Ecto neural progenitor cell (in vitro differentiated cells): ENCODE data around the gene REXO2.
A peak's percentile ranks its signal among the peaks of the same experiment; 100 is the strongest.

ENCODE experiments used
- DNase-seq: peaks from one replicate; pipeline ENCODE4 v3.0.0-alpha.2; 2018; ENCODE audit warnings: low spot score

Gene REXO2

GRCh38 chr11:114439229-114440120 is at the start of gene REXO2:
TSS of gene REXO2 (plus strand) at chr11:114439467. CDS start at chr11:114439529, 62 bp downstream.
- peak; percentile 93 for DNase-seq

DNA sequence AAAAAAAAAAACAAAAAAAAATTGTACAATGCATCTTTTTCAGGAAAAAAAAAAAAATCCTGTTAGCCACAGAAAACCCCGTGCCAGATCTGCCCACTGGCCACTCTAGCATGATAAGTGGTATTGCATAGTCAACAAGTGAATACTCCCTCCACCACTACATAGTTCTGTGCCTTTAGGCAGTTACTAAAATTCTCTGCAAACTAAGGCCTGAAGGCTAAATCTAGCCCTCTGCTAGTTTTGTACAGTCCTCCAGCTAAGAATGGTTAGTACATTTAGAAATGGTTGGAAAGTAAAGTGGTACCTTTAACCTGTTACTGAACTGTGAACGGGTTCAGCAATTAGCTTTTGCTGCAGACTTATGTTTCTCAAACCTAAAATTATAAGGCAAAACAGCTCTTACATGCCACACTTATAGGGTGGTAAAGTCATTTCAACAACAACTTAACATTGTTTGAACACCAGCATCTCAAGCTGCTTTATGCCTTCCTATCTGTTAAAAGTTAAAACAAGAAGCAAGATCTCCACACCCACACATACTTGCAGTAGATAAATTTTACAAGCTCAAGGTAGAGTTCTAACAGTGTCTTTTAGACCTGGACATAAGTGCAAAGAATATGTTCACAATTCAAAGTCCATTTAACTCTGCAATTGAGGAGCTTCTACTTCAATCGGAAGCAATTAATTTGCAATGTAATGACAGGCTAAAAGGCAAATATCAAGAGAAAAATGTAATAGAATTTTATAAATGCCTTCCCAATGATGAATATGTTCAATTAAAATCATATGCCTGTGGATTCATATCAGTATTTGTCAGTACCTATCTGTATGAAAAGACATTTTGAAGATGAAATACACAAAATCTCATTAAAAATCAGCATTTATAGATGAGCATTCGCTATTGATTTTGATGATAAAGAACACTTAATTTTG is 46.3 kb upstream of the REXO2 start:
- DNase-seq = no peak

- DNase-seq = no peak
Observed at GRCh38 chr11:114395736-114396135, 43.5 kb upstream of the REXO2 start.

- DNase-seq = no peak
Observed at GRCh38 chr11:114396916-114397315, 42.4 kb upstream of the REXO2 start.

DNA sequence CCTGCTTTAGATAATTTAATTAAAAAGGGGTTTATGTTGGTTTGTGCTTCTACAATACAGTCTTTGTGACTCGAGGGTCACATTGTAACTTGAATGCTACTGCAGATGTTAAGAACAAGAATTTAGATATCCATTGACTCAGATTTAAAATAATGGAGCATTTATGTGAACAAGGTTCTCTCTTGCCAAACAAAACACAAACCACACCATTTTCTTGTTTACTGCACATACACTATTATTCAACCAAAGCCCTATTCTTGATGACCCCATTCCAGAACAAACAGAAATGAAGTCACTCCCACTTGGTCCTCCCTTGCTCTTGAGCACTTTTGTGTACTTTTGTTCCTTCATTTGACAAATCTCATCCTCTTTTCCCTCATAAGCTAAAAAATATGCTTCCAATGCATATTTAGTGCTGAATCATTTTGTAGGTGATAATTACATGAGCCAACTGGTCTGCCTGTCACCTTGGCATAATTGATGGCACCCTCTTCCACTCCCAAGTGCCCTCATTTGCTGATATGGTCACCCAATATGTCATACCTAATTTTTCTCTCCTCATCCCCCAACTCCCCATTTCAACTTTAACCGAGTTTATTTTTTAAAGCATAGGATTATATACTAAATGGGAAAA is 41.8 kb upstream of the REXO2 start:
- no peak for DNase-seq

GRCh38 chr11:114398303-114398920 is 40.9 kb upstream of the REXO2 start:
- DNase-seq = no peak

GRCh38 chr11:114399490-114400215 is 39.6 kb upstream of the REXO2 start:
- no peak for DNase-seq

- peak; percentile 95 for DNase-seq
Observed at GRCh38 chr11:114400216-114400914, 38.9 kb upstream of the REXO2 start, which contains the start of the genes C11orf71 and RBM7. TSS of gene C11orf71 (minus strand) at chr11:114400511. CDS start at chr11:114400331, 180 bp downstream. TSS of gene RBM7 (plus strand) at chr11:114400666. CDS start at chr11:114400672, 6 bp downstream.

DNA sequence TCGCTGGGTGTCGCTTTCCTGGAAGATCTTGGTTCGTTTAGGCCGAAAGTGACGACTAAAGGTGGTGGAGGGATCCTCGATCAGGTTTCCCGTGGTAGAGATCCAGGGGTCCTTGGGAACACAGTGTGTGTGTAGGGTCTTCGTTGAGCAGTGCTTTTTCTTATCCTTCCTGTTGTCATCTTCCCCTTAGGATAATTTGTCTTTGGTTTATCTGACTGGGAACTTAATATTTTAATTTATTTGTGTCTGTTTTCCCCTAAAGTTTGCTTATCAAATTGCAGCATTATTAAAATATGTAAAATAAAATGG is 38.4 kb upstream of the REXO2 start:
- DNase-seq = no peak

- no peak for DNase-seq
Observed at GRCh38 chr11:114401311-114401710, 38.0 kb upstream of the REXO2 start.

DNA sequence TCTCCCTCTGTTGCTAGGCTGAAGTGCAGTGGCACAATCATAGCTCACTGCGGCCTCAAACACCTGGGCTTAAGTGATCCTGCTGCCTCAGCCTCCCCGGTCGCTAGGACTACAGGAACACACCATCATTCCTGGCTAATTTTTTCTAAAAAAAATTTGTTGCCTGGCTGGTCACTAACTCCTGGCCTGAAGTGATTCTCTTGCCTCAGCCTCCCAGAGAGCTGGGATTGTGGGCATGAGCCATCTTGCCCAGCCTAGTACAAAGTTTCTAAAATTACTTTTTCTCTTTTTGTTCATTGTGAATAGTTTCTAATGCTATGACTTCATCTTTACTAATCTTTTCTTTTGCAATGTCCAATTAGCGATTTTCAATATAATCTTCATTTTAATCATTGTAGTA is 26.3 kb upstream of the REXO2 start:
- DNase-seq = no peak

DNA sequence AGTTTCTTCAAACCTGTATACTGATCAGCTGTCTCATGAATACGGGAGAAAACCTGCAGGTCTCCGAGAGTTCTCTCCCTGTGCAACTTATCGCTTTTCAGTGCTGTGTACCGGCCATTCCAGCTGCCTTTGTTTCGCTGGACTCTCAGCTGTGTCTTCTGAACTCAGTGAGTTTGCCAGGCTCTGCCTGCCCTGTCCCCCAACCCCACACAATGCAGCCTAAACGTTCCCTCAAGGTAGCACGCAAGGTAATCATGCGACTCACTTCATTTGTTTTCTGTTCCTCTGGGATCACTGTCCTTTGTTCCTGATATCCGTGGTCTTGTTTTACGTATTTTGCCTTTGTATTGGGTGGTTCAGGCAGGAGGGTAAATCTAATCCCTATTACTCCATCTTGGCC is 25.3 kb upstream of the REXO2 start:
- DNase-seq = no peak

- no peak for DNase-seq
Observed at GRCh38 chr11:114416441-114416961, 22.8 kb upstream of the REXO2 start.

- DNase-seq = no peak
Observed at GRCh38 chr11:114426280-114426679, 13.0 kb upstream of the REXO2 start.

GRCh38 chr11:114430290-114430689 is 9.0 kb upstream of the REXO2 start:
- DNase-seq = no peak

GRCh38 chr11:114432893-114433292 is 6.4 kb upstream of the REXO2 start:
- DNase-seq = no peak

DNA sequence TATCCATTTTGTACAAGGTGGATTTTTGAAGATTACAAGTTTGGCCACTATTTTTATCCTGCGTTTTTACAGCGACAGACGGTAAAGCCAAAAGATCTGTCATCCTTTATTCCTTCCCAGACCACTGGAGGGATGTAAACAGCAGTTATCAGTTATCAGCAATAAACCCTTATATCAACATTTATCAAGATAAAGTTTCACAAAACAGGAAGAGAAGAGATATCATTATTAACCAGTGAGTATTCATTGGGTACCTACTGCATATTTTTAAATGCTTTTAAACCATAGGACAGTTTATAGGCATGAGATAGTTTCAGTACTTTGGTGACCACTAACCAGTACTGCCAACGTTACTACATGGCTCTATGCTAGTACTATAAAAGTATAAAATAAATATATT is 5.9 kb upstream of the REXO2 start:
- DNase-seq = no peak

DNA sequence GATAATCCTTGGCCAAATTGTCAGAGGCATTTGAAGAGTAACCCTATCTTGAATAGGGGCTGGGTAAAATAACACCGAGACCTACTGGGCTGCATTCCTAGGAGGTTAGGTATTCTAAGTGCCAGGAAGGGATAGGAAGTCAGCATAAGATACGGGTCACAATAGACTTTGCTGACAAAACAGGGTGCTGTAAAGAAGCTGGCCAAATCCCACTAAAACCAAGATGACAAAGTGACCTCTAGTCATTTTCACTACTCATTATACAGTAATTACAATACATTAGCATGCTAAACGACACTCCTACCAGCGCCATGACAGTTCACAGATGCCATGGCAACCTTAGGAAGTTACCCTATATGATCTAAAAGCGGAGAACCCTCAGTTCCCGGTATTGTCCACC is 964 bp upstream of the REXO2 start:
- no peak for DNase-seq

DNA sequence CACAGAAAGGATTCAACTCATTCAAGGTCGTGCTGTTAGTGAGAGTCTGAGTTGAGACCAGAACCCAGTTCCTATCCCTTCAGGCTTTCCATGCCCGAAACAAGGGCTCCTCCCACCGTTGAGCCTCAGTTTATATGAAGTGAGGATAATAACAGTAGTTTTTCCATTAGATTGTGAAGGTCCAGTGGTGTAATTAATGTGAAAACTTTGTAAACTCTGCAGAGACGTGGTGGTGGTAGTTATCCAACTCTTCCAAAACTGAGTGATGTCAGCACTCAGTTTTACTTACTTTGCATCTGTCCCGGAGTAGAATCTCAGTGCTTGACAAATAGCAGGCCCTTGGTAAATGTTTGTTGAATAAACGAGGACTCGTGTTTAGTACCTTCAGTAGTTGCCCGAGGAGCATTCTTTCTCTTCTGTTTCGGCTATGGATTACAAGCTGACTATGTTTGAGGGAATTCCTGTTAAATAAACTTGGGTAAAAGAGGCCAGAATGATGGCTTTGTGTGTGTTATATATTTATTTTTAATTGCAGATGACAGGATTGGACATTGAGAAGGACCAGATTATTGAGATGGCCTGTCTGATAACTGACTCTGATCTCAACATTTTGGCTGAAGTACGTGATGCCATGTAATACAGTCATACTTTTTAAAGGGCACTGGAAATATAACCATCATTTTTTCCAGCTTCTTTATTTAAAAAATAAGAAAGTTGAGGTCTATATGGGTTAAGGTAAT is 1.0 kb downstream of the REXO2 start:
- no peak for DNase-seq
